Measurements from ENCODE around the gene DEPDC1. TPM values are rescaled to one million over a fixed set of nuclear protein-coding genes. Genes with fewer than 3 reads are reported as not detected.

DEPDC1 gene
- total RNA-seq, 4 donors from 2014 or later: 0.19 to 2.4 (median 0.44) TPM; not detected in 1

GRCh38 chr1:68454534-68454933, 42.3 kb downstream of the DEPDC1 start:
- no peak for TF ChIP-seq CTCF (IDR thresholded peaks at IDR 0.05; ENCODE audit: low read depth)

GRCh38 chr1:68453060-68453670, 43.7 kb downstream of the DEPDC1 start:
- no peak for TF ChIP-seq CTCF (IDR thresholded peaks at IDR 0.05; ENCODE audit: low read depth)

GRCh38 chr1:68449901-68450300, 47.0 kb downstream of the DEPDC1 start, which contains the start of gene RPE65:
Gene RPE65 (minus strand): TSS chr1:68449954. CDS start chr1:68449905, 49 bp downstream.
- TF ChIP-seq CTCF (IDR thresholded peaks at IDR 0.05; ENCODE audit: low read depth): no peak

GRCh38 chr1:68448365-68448764, 48.5 kb downstream of the DEPDC1 start:
- TF ChIP-seq CTCF (IDR thresholded peaks at IDR 0.05; ENCODE audit: low read depth): no peak

- no peak for TF ChIP-seq CTCF (IDR thresholded peaks at IDR 0.05; ENCODE audit: low read depth)
Measured at GRCh38 chr1:68445709-68446108, 51.2 kb downstream of the DEPDC1 start.

- TF ChIP-seq CTCF (IDR thresholded peaks at IDR 0.05; ENCODE audit: low read depth): no peak
Measured at GRCh38 chr1:68442822-68443556, 53.9 kb downstream of the DEPDC1 start.

GRCh38 chr1:68442006-68442405, 54.9 kb downstream of the DEPDC1 start:
- no peak for TF ChIP-seq CTCF (IDR thresholded peaks at IDR 0.05; ENCODE audit: low read depth)

Measured in subcutaneous adipose tissue (tissue), 4 donors.